HFFc6 (cell line): Measurements from ENCODE around the gene CDH1. TPM values are rescaled to one million over a fixed set of nuclear protein-coding genes. Genes with fewer than 3 reads are reported as not detected.

Experiments used
- DNase-seq: peaks from one replicate; pipeline ENCODE4 v3.0.0-alpha.2; 2018
- H3K27ac Mint-ChIP-seq: 2 replicates; pipeline ENCODE4 v1.8.0; 2020; ENCODE audit warnings: mild to moderate bottlenecking, mixed read lengths
- H3K27me3 Mint-ChIP-seq: 2 replicates; pipeline ENCODE4 v1.8.0; 2021; ENCODE audit warnings: mild to moderate bottlenecking, moderate library complexity, mixed read lengths; ENCODE audit not compliant: insufficient read depth
- H3K36me3 Mint-ChIP-seq: 2 replicates; pipeline ENCODE4 v1.8.0; 2021; ENCODE audit warnings: low read depth, mixed read lengths
- H3K4me1 Mint-ChIP-seq: 2 replicates; pipeline ENCODE4 v1.8.0; 2020; ENCODE audit warnings: low read depth, mixed read lengths
- H3K4me3 Mint-ChIP-seq: 2 replicates; pipeline ENCODE4 v1.8.0; 2020; ENCODE audit warnings: mild to moderate bottlenecking, moderate library complexity, mixed read lengths
- H3K9me3 Mint-ChIP-seq: 2 replicates; pipeline ENCODE4 v1.8.0; 2020; ENCODE audit warnings: mild to moderate bottlenecking, mixed read lengths
- total RNA-seq, 6 experiments: library from RNA; stranded (reverse); fragmentation: NEBNext Ultra II Directional; extraction: Animal tissue kit (Norgen Biotek cat#: 25700); gene quantifications; 2 replicates in 1 of 6; 3 replicates in 5 of 6; pipeline ENCODE4 v1.2.3, GENCODE V29; 2021
- TF ChIP-seq, protein P1 (sequence below): fragments of 200-600 bp; sonication (generic); IDR thresholded peaks from 2 replicates; pipeline ENCODE4 v1.5.0; 2021; ENCODE audit warnings: antibody characterized with exemption, mild to moderate bottlenecking

Gene CDH1
- total RNA-seq, 6 experiments from 2014 or later: 0.24 to 1.4 (median 0.41) TPM

DNA sequence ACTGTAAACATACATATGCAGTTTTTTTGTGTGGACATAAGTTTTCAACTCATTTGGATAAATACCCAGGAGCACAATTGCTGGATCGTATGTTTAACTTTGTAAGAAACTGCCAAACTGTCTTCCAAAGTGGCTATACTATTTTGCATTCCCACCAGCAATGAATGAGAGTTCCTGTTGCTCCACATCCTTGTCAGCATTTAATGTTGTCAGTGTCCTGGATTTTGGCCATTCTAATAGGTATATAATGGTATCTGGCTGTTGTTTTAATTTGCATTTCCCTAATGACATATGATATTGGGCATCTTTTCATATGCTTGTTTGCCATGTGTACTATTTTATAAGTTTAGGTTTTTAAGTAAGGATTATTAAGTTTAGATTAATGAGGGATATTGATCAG lies 120.4 kb downstream of the CDH1 start:
- Mint-ChIP-seq H3K4me3 (no peak overlapping the region), H3K27ac (no peak overlapping the region), H3K36me3 (0 out of 2 replicates have a peak, but pooled peaks cover 9% of the 10 kb centered on the region), H3K4me1 (0 out of 2 replicates have a peak, but pooled peaks cover 5% of the 10 kb centered on the region), H3K27me3 (no peaks in the 10 kb centered on the region; the same call in 1 of the 2 replicates), H3K9me3 (no peaks in the 10 kb centered on the region)
- no peak for DNase-seq
- TF ChIP-seq, protein P1, sequence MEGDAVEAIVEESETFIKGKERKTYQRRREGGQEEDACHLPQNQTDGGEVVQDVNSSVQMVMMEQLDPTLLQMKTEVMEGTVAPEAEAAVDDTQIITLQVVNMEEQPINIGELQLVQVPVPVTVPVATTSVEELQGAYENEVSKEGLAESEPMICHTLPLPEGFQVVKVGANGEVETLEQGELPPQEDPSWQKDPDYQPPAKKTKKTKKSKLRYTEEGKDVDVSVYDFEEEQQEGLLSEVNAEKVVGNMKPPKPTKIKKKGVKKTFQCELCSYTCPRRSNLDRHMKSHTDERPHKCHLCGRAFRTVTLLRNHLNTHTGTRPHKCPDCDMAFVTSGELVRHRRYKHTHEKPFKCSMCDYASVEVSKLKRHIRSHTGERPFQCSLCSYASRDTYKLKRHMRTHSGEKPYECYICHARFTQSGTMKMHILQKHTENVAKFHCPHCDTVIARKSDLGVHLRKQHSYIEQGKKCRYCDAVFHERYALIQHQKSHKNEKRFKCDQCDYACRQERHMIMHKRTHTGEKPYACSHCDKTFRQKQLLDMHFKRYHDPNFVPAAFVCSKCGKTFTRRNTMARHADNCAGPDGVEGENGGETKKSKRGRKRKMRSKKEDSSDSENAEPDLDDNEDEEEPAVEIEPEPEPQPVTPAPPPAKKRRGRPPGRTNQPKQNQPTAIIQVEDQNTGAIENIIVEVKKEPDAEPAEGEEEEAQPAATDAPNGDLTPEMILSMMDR: no peak

DNA sequence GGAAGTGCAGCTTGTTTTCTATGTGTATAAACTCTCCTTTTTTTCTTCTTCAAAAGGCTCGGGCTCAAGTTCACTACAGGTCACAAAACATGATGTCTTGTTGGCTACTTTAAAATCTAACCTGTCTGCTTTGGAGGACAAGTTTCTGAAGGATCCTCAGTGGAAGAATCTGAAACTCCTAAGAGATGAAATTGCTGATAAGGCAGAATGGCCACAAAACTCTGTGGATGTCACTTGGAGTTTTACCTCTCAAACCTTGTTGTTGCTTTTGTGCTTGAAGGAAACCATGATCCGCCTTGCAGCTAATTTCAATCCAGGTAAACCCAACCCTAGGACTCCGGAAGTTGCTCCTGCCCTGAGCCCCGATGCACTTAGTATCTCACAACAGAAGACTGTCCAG lies 122.7 kb downstream of the CDH1 start:
- TF ChIP-seq, protein P1: no peak
- H3K4me3 Mint-ChIP-seq: no peak overlapping the region
- 0 out of 2 replicates have a peak, but pooled peaks cover 9% of the 10 kb centered on the region for H3K36me3 Mint-ChIP-seq
- H3K4me1 Mint-ChIP-seq: 0 out of 2 replicates have a peak, but pooled peaks cover 5% of the 10 kb centered on the region
- no peak overlapping the region for H3K27ac Mint-ChIP-seq
- no peaks in the 10 kb centered on the region; the same call in 1 of the 2 replicates for H3K27me3 Mint-ChIP-seq
- no peak for DNase-seq
- no peaks in the 10 kb centered on the region for H3K9me3 Mint-ChIP-seq

DNA sequence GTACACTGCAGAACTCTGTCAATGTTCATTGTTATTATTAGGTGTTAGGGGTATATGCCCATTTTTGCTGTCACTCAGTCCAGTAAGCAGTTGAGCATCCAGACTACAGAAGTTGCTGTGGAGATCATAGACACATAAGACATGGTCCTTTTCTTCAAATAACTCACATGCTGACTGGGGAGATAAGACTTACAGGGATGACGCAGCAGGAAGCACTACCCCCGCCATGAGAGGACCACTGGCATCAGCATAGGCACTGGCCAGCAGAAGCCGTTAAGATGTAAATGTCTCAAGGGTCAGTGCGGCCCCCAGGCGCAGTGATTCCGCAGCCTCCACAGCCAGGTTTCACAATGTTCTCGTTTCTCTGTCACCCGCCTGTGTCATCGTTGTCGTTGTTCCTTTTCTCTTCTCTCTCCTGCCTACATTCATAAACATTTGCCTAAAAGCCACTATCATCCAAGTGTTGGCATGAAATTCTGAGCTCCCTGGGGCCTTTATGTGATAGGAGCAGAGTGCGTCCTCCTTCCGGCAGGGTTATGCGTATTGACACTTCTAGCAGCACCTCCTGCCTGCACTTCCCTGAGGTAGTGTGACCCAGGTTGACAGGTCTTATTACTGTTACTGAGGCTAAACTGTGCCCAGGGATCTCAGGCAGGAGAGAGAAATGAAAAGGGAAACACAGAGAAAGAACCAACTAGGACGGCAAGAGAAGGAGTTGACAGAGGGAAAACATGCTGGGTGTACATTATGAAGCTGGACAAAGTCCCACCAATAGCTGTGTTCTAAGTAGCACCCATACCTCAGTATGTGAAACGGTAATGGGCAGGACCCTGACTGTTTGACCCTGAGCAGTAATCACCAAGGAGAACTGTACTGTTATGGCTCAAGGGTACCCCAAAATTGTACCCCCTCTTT lies 124.1 kb downstream of the CDH1 start:
- DNase-seq: no peak
- H3K36me3 Mint-ChIP-seq: 0 out of 2 replicates have a peak, but pooled peaks cover 9% of the 10 kb centered on the region
- 0 out of 2 replicates have a peak, but pooled peaks cover under 1% of the 10 kb centered on the region for H3K4me1 Mint-ChIP-seq
- H3K27ac Mint-ChIP-seq: no peak overlapping the region
- no peaks in the 10 kb centered on the region; the same call in 1 of the 2 replicates for H3K27me3 Mint-ChIP-seq
- H3K9me3 Mint-ChIP-seq: no peaks in the 10 kb centered on the region
- TF ChIP-seq, protein P1: no peak
- no peak overlapping the region for H3K4me3 Mint-ChIP-seq

DNA sequence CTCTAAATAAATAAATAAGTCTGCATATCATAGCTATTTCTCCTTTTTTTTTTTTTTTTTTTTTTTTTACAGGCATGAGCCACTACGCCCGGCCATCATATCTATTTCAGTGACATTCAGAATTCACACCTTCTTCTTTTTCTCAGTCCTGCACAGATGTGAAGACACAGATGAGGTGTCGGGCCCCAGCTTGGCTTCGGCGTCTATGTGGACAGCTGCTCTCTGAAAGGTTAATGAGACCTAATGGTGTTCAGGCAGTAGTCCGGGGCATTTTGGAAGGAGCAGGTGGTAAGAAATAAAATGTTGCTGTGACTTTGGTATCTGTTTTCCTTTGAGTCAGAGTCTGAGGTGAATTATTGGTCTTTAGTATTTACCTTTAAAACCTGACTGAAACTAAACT lies 129.8 kb downstream of the CDH1 start:
- TF ChIP-seq, protein P1: no peak
- Mint-ChIP-seq H3K4me3 (no peak overlapping the region), H3K9me3 (no peaks in the 10 kb centered on the region), H3K27me3 (peaks cover 2% of the 10 kb centered on the region; the same call in 1 of the 2 replicates), H3K36me3 (peaks cover 4% of the 10 kb centered on the region; the same call in 1 of the 2 replicates), H3K4me1 (no peaks in the 10 kb centered on the region), H3K27ac (no peak overlapping the region)
- no peak for DNase-seq

DNA sequence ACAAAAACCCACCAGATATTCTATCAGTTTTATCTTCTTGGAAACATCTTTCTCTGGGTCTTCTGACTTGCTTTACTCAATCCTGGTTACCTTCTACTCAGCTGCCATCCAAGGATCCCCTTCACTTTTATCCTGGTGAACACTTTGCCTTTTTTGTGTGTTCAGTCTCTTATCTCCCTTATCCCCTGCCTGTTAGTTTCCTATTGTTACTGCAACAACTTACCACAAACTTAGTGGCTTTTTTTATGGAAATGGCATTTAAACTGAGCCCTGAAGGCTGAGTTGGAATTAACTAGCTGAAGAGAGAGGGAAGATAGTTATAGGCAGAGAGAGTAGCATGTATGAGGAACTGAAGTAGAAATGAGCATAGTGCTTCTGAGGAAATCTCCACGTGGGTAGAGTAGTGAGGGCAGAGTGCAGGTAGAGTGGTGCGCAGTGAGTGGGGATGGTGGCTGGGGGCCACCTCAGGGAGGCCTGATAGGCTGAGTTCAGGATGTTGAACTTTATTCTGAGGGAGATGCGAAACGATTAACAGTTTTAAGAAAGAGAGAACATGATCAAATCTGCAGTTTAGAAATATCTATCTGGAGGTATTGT lies 132.5 kb downstream of the CDH1 start:
- DNase-seq: no peak
- Mint-ChIP-seq H3K4me1 (no peaks in the 10 kb centered on the region), H3K4me3 (no peak overlapping the region), H3K27me3 (peaks cover 2% of the 10 kb centered on the region; the same call in 1 of the 2 replicates), H3K9me3 (no peaks in the 10 kb centered on the region), H3K27ac (no peak overlapping the region), H3K36me3 (peaks cover 10% of the 10 kb centered on the region)
- TF ChIP-seq, protein P1: no peak
